ENCODE results near the gene EBPL.
"Not testable (repeated sequence)": the region's sequence is repeated elsewhere in the genome, so short reads cannot be mapped to it uniquely, and the experiment has no call there.

GRCh38 chr13:49704264-49704663 lies 13.0 kb upstream of the EBPL start:
- TF ChIP-seq, protein P1, sequence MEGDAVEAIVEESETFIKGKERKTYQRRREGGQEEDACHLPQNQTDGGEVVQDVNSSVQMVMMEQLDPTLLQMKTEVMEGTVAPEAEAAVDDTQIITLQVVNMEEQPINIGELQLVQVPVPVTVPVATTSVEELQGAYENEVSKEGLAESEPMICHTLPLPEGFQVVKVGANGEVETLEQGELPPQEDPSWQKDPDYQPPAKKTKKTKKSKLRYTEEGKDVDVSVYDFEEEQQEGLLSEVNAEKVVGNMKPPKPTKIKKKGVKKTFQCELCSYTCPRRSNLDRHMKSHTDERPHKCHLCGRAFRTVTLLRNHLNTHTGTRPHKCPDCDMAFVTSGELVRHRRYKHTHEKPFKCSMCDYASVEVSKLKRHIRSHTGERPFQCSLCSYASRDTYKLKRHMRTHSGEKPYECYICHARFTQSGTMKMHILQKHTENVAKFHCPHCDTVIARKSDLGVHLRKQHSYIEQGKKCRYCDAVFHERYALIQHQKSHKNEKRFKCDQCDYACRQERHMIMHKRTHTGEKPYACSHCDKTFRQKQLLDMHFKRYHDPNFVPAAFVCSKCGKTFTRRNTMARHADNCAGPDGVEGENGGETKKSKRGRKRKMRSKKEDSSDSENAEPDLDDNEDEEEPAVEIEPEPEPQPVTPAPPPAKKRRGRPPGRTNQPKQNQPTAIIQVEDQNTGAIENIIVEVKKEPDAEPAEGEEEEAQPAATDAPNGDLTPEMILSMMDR (IDR thresholded peaks at IDR 0.05): not testable (repeated sequence)
- TF ChIP-seq POLR2A (IDR thresholded peaks at IDR 0.05): not testable (repeated sequence)
